ENCODE results near the gene BABAM2. TPM values are rescaled to one million over a fixed set of nuclear protein-coding genes. Genes with fewer than 3 reads are reported as not detected.

The BABAM2 gene
- total RNA-seq, 4 donors from 2014 or later = 57.2 to 72.2 (median 67.5) TPM

DNA sequence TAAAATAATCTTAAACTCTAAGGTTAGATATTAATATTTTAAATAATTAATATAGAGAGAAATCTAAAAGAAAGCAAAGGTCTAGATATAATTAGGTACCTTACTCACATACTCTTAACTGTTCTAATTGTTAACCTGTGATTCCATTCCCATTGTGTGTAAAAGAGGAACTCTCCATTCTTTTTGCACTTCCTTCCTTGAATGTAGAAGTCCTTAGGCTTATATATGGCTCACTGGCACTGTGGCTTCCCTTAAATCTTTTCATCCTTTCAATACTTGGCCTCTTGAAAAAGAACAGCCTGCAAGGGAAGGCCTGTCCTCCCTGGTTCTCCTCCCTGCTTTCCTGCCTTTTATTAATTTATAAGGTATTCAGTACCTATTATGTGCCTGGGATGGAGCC, 319.3 kb downstream of the BABAM2 start:
- Histone ChIP-seq H3K27me3 (no peaks in the 10 kb centered on the region), H3K9me3 (no peaks in the 10 kb centered on the region), H3K36me3 (no peaks in the 10 kb centered on the region), H3K27ac (peak overlapping the region; percentile 5 to 49 (median 44)), H3K4me1 (peaks cover 11% of the 10 kb centered on the region in 2 donors), H3K4me3 (no peak overlapping the region)
- in situ Hi-C loops (cut with MboI; ENCODE audit: low sequenced_read_pairs in 4 of 4) (no loop called here), intact Hi-C loops (cut with DNase I; ENCODE audit: low total_unique reads) (no loop called here)
- TF ChIP-seq POLR2A (IDR thresholded peaks at IDR 0.05) = no peak
- TF ChIP-seq, protein P1, sequence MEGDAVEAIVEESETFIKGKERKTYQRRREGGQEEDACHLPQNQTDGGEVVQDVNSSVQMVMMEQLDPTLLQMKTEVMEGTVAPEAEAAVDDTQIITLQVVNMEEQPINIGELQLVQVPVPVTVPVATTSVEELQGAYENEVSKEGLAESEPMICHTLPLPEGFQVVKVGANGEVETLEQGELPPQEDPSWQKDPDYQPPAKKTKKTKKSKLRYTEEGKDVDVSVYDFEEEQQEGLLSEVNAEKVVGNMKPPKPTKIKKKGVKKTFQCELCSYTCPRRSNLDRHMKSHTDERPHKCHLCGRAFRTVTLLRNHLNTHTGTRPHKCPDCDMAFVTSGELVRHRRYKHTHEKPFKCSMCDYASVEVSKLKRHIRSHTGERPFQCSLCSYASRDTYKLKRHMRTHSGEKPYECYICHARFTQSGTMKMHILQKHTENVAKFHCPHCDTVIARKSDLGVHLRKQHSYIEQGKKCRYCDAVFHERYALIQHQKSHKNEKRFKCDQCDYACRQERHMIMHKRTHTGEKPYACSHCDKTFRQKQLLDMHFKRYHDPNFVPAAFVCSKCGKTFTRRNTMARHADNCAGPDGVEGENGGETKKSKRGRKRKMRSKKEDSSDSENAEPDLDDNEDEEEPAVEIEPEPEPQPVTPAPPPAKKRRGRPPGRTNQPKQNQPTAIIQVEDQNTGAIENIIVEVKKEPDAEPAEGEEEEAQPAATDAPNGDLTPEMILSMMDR (IDR thresholded peaks at IDR 0.05 in 4 of 5, conservative IDR thresholded peaks at IDR 0.05 in 1 of 5) = no peak
- ATAC-seq = no peak
- no peak for DNase-seq

DNA sequence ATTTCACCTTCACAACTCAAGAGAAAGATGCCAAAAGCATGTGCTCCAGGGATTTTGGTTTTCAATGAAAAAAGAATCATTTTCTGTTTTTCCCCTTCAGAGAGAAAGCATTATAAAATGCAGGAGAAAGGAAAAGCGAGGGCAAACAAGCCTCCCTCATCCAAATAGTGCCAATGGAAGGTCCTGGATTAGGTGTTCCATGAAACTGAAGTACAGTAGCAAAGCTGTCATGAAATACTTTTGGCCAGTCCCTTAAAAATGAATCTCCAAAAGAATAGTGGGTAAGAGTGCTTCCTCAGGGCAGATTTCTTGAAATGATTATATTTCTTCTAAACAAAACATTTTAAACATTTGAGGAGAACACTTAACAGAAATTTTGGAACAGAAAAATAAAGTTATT, 320.0 kb downstream of the BABAM2 start:
- intact Hi-C loops (cut with DNase I; ENCODE audit: low total_unique reads) = no loop called here
- Histone ChIP-seq H3K4me1 (peaks cover 11% of the 10 kb centered on the region in 2 donors), H3K9me3 (no peaks in the 10 kb centered on the region), H3K36me3 (no peaks in the 10 kb centered on the region), H3K27ac (peak overlapping the region; percentile 5 to 49 (median 44)), H3K27me3 (no peaks in the 10 kb centered on the region), H3K4me3 (no peak overlapping the region)
- DNase-seq = no peak
- in situ Hi-C loops (cut with MboI; ENCODE audit: low sequenced_read_pairs in 4 of 4) = no loop called here
- TF ChIP-seq POLR2A (IDR thresholded peaks at IDR 0.05) = no peak
- TF ChIP-seq, protein P1 (IDR thresholded peaks at IDR 0.05 in 4 of 5, conservative IDR thresholded peaks at IDR 0.05 in 1 of 5) = no peak
- ATAC-seq = peak; percentile 81 to 87

DNA sequence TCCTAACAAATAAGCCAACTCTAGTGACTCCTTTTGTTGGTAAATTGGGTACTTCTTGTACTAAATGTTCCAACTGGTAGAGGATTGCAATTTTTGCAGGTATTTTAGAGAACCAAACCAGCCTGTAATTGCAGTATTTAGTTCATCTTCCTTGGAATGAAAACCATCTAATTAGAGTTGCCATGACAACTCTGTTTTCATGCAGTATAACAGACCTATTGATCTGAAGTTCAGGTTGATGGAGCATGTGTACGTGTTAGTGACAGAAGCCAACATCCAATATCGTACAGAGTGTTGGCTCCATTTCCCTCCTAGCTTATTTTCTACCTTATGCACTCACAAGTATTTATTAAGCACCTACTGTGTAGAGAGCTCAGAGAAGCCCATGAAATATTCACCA, 325.8 kb downstream of the BABAM2 start:
- no peaks in the 10 kb centered on the region for H3K27me3 ChIP-seq
- H3K4me1 ChIP-seq = peaks cover 3 to 5% of the 10 kb centered on the region in 2 donors
- intact Hi-C loops (cut with DNase I; ENCODE audit: low total_unique reads) = no loop called here
- in situ Hi-C loops (cut with MboI; ENCODE audit: low sequenced_read_pairs in 4 of 4) = no loop called here
- no peaks in the 10 kb centered on the region for H3K36me3 ChIP-seq
- no peak for ATAC-seq
- no peak for DNase-seq
- H3K9me3 ChIP-seq = no peaks in the 10 kb centered on the region
- no peak overlapping the region for H3K4me3 ChIP-seq
- TF ChIP-seq, protein P1 (IDR thresholded peaks at IDR 0.05 in 4 of 5, conservative IDR thresholded peaks at IDR 0.05 in 1 of 5) = no peak
- no peak for TF ChIP-seq POLR2A (IDR thresholded peaks at IDR 0.05)
- no peak overlapping the region for H3K27ac ChIP-seq

DNA sequence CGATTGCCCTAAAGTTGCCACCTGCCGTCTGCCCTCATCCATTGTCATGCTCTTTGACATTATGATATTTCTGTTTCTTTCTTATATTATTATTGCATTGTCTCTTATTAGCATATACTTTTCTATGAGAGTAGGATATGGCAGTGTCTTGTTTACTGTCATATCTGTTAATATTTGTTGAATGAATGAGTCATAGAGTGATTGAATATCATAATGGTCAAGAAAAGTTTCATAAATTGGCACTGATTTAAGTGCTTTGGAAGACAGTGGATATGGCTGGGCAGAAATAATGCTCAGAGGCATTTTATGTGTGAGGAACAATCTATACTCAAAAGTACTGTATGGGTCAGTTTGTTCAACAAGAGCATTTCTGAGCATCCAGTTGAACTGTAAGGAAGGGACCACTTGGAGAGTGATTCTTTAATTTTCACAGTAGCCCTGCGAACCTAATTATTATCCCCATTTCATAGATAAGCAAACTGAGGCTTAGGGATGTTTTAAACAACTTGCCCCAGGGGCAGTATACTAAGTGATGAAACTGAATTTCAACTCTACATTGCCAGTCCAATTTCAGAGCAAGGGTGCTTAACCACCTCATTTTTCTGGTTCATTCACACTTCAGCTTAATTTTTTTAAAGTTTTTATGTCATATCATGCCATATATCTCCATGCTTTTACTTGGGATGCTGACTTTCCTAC, 326.7 kb downstream of the BABAM2 start:
- H3K9me3 ChIP-seq = no peaks in the 10 kb centered on the region
- TF ChIP-seq, protein P1 (IDR thresholded peaks at IDR 0.05 in 4 of 5, conservative IDR thresholded peaks at IDR 0.05 in 1 of 5) = no peak
- TF ChIP-seq POLR2A (IDR thresholded peaks at IDR 0.05) = no peak

More for the DNA sequence above, 326.7 kb downstream of the BABAM2 start:
- ATAC-seq = peak in 1 of 2 donors; percentile 10
- no peak for DNase-seq
- H3K36me3 ChIP-seq = no peaks in the 10 kb centered on the region
- no peak overlapping the region for H3K27ac ChIP-seq
- intact Hi-C loops (cut with DNase I; ENCODE audit: low total_unique reads) = no loop called here
- in situ Hi-C loops (cut with MboI; ENCODE audit: low sequenced_read_pairs in 4 of 4) = no loop called here
- H3K4me3 ChIP-seq = no peak overlapping the region
- peaks cover 3 to 5% of the 10 kb centered on the region in 2 donors for H3K4me1 ChIP-seq
- H3K27me3 ChIP-seq = no peaks in the 10 kb centered on the region

Data from gastrocnemius medialis (tissue), 4 donors.